Mesenchymal stem cell (in vitro differentiated cells and primary cell): ENCODE measurements around the gene MCOLN1.

Experiments
- DNase-seq: peaks from one replicate; pipeline ENCODE4 v3.0.0-alpha.2; 2013
- H2AFZ ChIP-seq: one replicate; pipeline ENCODE4 v1.6.1; 2013; ENCODE audit warnings: low read depth, mild to moderate bottlenecking, control low read depth, inconsistent platforms, low read length, moderate library complexity
- H2AK5ac ChIP-seq: 2 replicates; pipeline ENCODE4 v1.6.1; 2013; ENCODE audit warnings: low read length, moderate library complexity, mild to moderate bottlenecking, inconsistent platforms; ENCODE audit not compliant: severe bottlenecking
- H2BK120ac ChIP-seq: one replicate; pipeline ENCODE4 v1.6.1; 2013; ENCODE audit warnings: low read depth, mild to moderate bottlenecking, inconsistent platforms, low read length, moderate library complexity
- H2BK12ac ChIP-seq, 2 experiments: one replicate each; pipeline ENCODE4 v1.6.1; 2013; ENCODE audit warnings: inconsistent platforms in 2 of 2, low read length in 2 of 2, mild to moderate bottlenecking in 2 of 2, moderate library complexity in 2 of 2, control low read depth in 1 of 2
- H2BK15ac ChIP-seq: one replicate; pipeline ENCODE4 v1.6.1; 2013; ENCODE audit warnings: mild to moderate bottlenecking, low read depth, inconsistent platforms; ENCODE audit not compliant: poor library complexity, severe bottlenecking
- H2BK5ac ChIP-seq: 2 replicates; pipeline ENCODE4 v1.6.1; 2013; ENCODE audit warnings: low read depth, mild to moderate bottlenecking, low read length, control low read depth, inconsistent platforms; ENCODE audit not compliant: poor library complexity, severe bottlenecking
- H3K14ac ChIP-seq, 2 experiments: one replicate each; pipeline ENCODE4 v1.6.1; 2013; ENCODE audit warnings: inconsistent platforms in 2 of 2, low read length in 2 of 2, control low read depth in 1 of 2, mild to moderate bottlenecking in 1 of 2, moderate library complexity in 1 of 2
- H3K18ac ChIP-seq, 2 experiments: one replicate each; pipeline ENCODE4 v1.6.1; 2013; ENCODE audit warnings: inconsistent platforms in 2 of 2, low read length in 2 of 2, control low read depth in 1 of 2, low read depth in 1 of 2, mild to moderate bottlenecking in 1 of 2
- H3K23ac ChIP-seq, 2 experiments: one replicate each; pipeline ENCODE4 v1.6.1; 2013; ENCODE audit warnings: inconsistent platforms in 2 of 2, low read length in 2 of 2, mild to moderate bottlenecking in 2 of 2, moderate library complexity in 2 of 2, control low read depth in 1 of 2
- H3K27ac ChIP-seq: 2 replicates; pipeline ENCODE4 v1.5.1; 2013; ENCODE audit warnings: mild to moderate bottlenecking, moderate library complexity, low read length, control low read depth, inconsistent platforms; ENCODE audit not compliant: poor library complexity, severe bottlenecking
- H3K27me3 ChIP-seq, 2 experiments: 2 replicates each; pipeline versions ENCODE4 v1.6.1 to v1.7.0; 2013; ENCODE audit warnings: low read length in 2 of 2, mild to moderate bottlenecking in 2 of 2, moderate library complexity in 2 of 2, control low read depth in 1 of 2, inconsistent platforms in 1 of 2; ENCODE audit not compliant: control insufficient read depth in 1 of 2, insufficient read depth in 1 of 2
- H3K36me3 ChIP-seq, 2 experiments: 2 replicates each; pipeline versions ENCODE4 v1.6.1 to v1.7.0; 2013; ENCODE audit warnings: low read length in 2 of 2, control low read depth in 1 of 2, inconsistent platforms in 1 of 2, low read depth in 1 of 2, mild to moderate bottlenecking in 1 of 2; ENCODE audit not compliant: insufficient read depth in 2 of 2, control insufficient read depth in 1 of 2
- H3K4ac ChIP-seq, 2 experiments: one replicate each; pipeline ENCODE4 v1.6.1; 2013; ENCODE audit warnings: inconsistent platforms in 2 of 2, low read length in 2 of 2, mild to moderate bottlenecking in 2 of 2, moderate library complexity in 2 of 2, control low read depth in 1 of 2, low read depth in 1 of 2
- H3K4me1 ChIP-seq: 2 replicates; pipeline ENCODE4 v1.6.1; 2013; ENCODE audit warnings: low read depth, low read length, control low read depth; ENCODE audit not compliant: control insufficient read depth, insufficient read depth
- H3K4me2 ChIP-seq: 2 replicates; pipeline ENCODE4 v1.6.1; 2013; ENCODE audit warnings: low read length, mild to moderate bottlenecking, inconsistent platforms; ENCODE audit not compliant: poor library complexity, severe bottlenecking
- H3K4me3 ChIP-seq, 2 experiments: 2 replicates each; pipeline versions ENCODE4 v1.5.1 to v1.7.0; 2013; ENCODE audit warnings: low read length in 2 of 2, mild to moderate bottlenecking in 2 of 2, control low read depth in 1 of 2, low read depth in 1 of 2; ENCODE audit not compliant: insufficient read depth in 1 of 2
- H3K79me1 ChIP-seq: replicated peaks from 2 replicates; pipeline ENCODE4 v1.6.1; 2013; ENCODE audit warnings: mild to moderate bottlenecking, control low read depth, low read length, inconsistent platforms; ENCODE audit not compliant: poor library complexity, severe bottlenecking
- H3K9ac ChIP-seq: 2 replicates; pipeline ENCODE4 v1.7.0; 2013; ENCODE audit warnings: mild to moderate bottlenecking, low read length, moderate library complexity
- H3K9me3 ChIP-seq: 2 replicates; pipeline ENCODE4 v1.7.0; 2013; ENCODE audit warnings: mild to moderate bottlenecking, low read length; ENCODE audit not compliant: control insufficient read depth
- H4K8ac ChIP-seq: one replicate; pipeline ENCODE4 v1.6.1; 2013; ENCODE audit warnings: inconsistent platforms, mild to moderate bottlenecking, low read length, moderate library complexity
- H4K91ac ChIP-seq: one replicate; pipeline ENCODE4 v1.6.1; 2013; ENCODE audit warnings: mild to moderate bottlenecking, low read length, inconsistent platforms
- WGBS: methylation state at CpG from one replicate; pipeline ENCODE4 v1.1.7; 2013; ENCODE audit warnings: mixed read lengths; 5-methylcytosine and 5-hydroxymethylcytosine counted together

Gene MCOLN1

GRCh38 chr19:7545904-7546303 lies 23.5 kb downstream of the MCOLN1 start:
- Histone ChIP-seq H2BK5ac (no peak overlapping the region), H4K8ac (no peak overlapping the region), H3K18ac (no peak overlapping the region), H2AK5ac (no peak overlapping the region), H3K4me3 (no peak overlapping the region), H3K9ac (no peak overlapping the region), H3K23ac (no peak overlapping the region), H3K27ac (no peak overlapping the region), H2BK15ac (no peak overlapping the region), H3K14ac (no peak overlapping the region), H2BK12ac (no peak overlapping the region), H3K4me1 (peaks cover 6% of the 10 kb centered on the region), H3K4ac (no peak overlapping the region), H2AFZ (no peak overlapping the region), H3K4me2 (no peak overlapping the region), H3K9me3 (no peaks in the 10 kb centered on the region), H3K79me1 (peaks cover 31% of the 10 kb centered on the region), H2BK120ac (no peak overlapping the region), H3K36me3 (peaks cover 57 to 66% of the 10 kb centered on the region in 2 experiments), H3K27me3 (no peaks in the 10 kb centered on the region), H4K91ac (no peak overlapping the region)
- WGBS = 100% methylated on average over 1 of the region's 1 CpG
- DNase-seq = no peak

DNA sequence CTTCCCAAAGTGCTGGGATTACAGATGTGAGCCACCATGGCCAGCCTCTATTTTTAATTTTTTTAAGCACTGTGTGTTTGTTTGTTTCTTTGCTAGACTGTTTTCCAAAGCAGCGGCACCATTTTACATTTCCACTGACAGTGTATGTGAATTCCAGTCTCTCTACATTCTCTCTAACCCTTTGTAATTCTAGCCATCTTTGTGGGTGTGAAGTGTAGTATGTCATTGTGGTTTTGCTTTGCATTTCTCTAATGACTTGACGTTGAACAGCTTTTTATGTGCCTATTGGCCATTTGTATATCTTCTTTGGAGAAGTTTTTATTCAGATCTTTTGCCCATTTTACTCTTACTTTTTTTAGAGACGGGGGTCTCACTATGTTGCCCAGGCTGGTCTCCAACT lies 24.7 kb downstream of the MCOLN1 start:
- no peak overlapping the region for H3K27ac ChIP-seq
- no peak overlapping the region for H3K14ac ChIP-seq
- H3K23ac ChIP-seq = no peak overlapping the region
- H3K79me1 ChIP-seq = peaks cover 33% of the 10 kb centered on the region
- H3K4me3 ChIP-seq = no peak overlapping the region
- no peak overlapping the region for H3K4me2 ChIP-seq
- no peak overlapping the region for H4K91ac ChIP-seq
- peaks cover 6% of the 10 kb centered on the region for H3K4me1 ChIP-seq
- no peak overlapping the region for H3K18ac ChIP-seq
- no peak overlapping the region for H2AFZ ChIP-seq
- WGBS = 100% methylated on average over 1 of the region's 3 CpGs
- no peaks in the 10 kb centered on the region for H3K9me3 ChIP-seq
- H2BK12ac ChIP-seq = no peak overlapping the region
- no peak for DNase-seq
- H3K36me3 ChIP-seq = peaks cover 55 to 65% of the 10 kb centered on the region in 2 experiments
- H4K8ac ChIP-seq = no peak overlapping the region
- H2BK120ac ChIP-seq = no peak overlapping the region
- H3K9ac ChIP-seq = no peak overlapping the region
- no peak overlapping the region for H2BK15ac ChIP-seq
- no peak overlapping the region for H2AK5ac ChIP-seq
- no peak overlapping the region for H3K4ac ChIP-seq
- H2BK5ac ChIP-seq = no peak overlapping the region
- no peaks in the 10 kb centered on the region for H3K27me3 ChIP-seq

DNA sequence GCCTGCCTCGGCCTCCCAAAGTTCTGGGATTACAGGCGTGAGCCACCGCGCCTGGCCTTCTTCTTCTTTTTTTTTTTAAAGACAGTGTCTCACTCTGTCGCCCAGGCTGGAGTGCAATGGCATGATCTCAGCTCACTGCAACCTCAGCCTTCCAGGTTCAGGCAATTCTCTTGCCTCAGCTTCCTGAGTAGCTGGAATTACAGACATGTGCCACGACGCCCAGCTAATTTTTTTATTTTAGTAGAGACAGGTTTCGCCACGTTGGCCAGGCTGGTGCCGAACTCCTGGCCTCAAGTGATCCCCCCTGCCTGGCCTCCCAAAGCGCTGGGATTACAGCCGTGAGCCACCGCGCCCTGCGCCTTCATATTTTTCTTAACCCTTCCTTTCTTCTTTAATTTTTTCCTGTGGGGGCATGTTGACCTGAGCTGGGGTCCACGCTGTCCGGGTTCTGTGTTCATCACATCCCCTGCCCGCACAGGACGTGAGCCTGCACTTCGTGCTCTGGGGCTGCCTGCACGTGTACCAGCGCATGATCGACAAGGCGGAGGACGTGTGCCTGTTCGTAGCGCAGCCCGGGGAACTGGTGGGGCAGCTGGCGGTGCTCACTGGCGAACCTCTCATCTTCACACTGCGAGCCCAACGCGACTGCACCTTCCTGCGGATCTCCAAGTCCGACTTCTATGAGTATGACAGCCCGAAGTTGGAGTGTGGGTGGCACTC lies 27.2 kb downstream of the MCOLN1 start:
- Histone ChIP-seq H3K18ac (no peak overlapping the region), H3K4me2 (no peak overlapping the region), H2BK5ac (no peak overlapping the region), H3K9ac (no peak overlapping the region), H4K91ac (no peak overlapping the region), H3K9me3 (no peaks in the 10 kb centered on the region), H3K36me3 (peaks cover 51 to 63% of the 10 kb centered on the region in 2 experiments), H2BK120ac (no peak overlapping the region), H3K4me3 (no peak overlapping the region), H3K4me1 (peaks cover 6% of the 10 kb centered on the region), H3K79me1 (peaks cover 22% of the 10 kb centered on the region), H2BK15ac (no peak overlapping the region), H3K27ac (no peak overlapping the region), H2BK12ac (no peak overlapping the region), H3K14ac (no peak overlapping the region), H3K4ac (no peak overlapping the region), H2AFZ (no peak overlapping the region), H4K8ac (no peak overlapping the region), H3K23ac (no peak overlapping the region), H2AK5ac (no peak overlapping the region), H3K27me3 (no peaks in the 10 kb centered on the region)
- WGBS = 94% methylated on average over 36 of the region's 36 CpGs
- no peak for DNase-seq

- no peaks in the 10 kb centered on the region for H3K27me3 ChIP-seq
These were observed 27.8 kb downstream of the MCOLN1 start for GRCh38 chr19:7550169-7550770.

More at GRCh38 chr19:7550169-7550770, 27.8 kb downstream of the MCOLN1 start:
- no peak for DNase-seq
- H2AK5ac ChIP-seq = no peak overlapping the region
- H3K23ac ChIP-seq = no peak overlapping the region
- no peaks in the 10 kb centered on the region for H3K9me3 ChIP-seq
- no peak overlapping the region for H2BK12ac ChIP-seq
- no peak overlapping the region for H3K4ac ChIP-seq
- no peak overlapping the region for H4K8ac ChIP-seq
- H2BK120ac ChIP-seq = no peak overlapping the region
- H3K4me1 ChIP-seq = peaks cover 6% of the 10 kb centered on the region
- no peak overlapping the region for H2AFZ ChIP-seq
- H3K4me3 ChIP-seq = no peak overlapping the region
- peaks cover 25% of the 10 kb centered on the region for H3K79me1 ChIP-seq
- no peak overlapping the region for H4K91ac ChIP-seq
- no peak overlapping the region for H2BK5ac ChIP-seq
- H3K9ac ChIP-seq = no peak overlapping the region
- H3K14ac ChIP-seq = peak overlapping the region in 1 of 2 experiments; percentile 29
- 97% methylated on average over 41 of the region's 41 CpGs for WGBS
- H3K27ac ChIP-seq = no peak overlapping the region
- H2BK15ac ChIP-seq = no peak overlapping the region
- H3K4me2 ChIP-seq = no peak overlapping the region
- peaks cover 54 to 63% of the 10 kb centered on the region in 2 experiments for H3K36me3 ChIP-seq
- H3K18ac ChIP-seq = no peak overlapping the region
